HL-60 (cell line): ENCODE data around the gene ELOA2.
"Not testable (repeated sequence)": the region's sequence is repeated elsewhere in the genome, so short reads cannot be mapped to it uniquely, and the experiment has no call there.

Experiments
- DNase-seq, 2 experiments: peaks; one replicate each; pipeline ENCODE4 v3.0.0-alpha.2; 2010 to 2020; ENCODE audit warnings: low read depth in 1 of 2, low spot score in 1 of 2
- H3K27ac ChIP-seq: fragments of 250-450 bp; sonication (Bioruptor Pico); replicated peaks from 2 replicates; pipeline ENCODE4 v1.5.1; 2020; ENCODE audit warnings: mild to moderate bottlenecking, moderate library complexity
- H3K27me3 ChIP-seq: fragments of 250-450 bp; sonication (Bioruptor Pico); 2 replicates; pipeline ENCODE4 v1.5.1; 2021; ENCODE audit warnings: mild to moderate bottlenecking, moderate library complexity; ENCODE audit not compliant: insufficient read depth, poor library complexity, severe bottlenecking
- H3K4me3 ChIP-seq: replicated peaks from 2 replicates; pipeline ENCODE4 v1.5.1; 2011; ENCODE audit warnings: mild to moderate bottlenecking, control low read depth, low read length; ENCODE audit not compliant: insufficient read depth
- GABPA ChIP-seq: IDR thresholded peaks from 2 replicates; pipeline ENCODE4 v1.6.1; 2012; ENCODE audit warnings: low read depth
- REST ChIP-seq: IDR thresholded peaks from 2 replicates; pipeline ENCODE4 v1.6.1; 2012; ENCODE audit warnings: low read depth; ENCODE audit not compliant: insufficient replicate concordance
- SPI1 ChIP-seq: IDR thresholded peaks from 2 replicates; pipeline ENCODE4 v1.6.1; 2012; ENCODE audit warnings: low read depth, mild to moderate bottlenecking, borderline replicate concordance

ELOA2 gene

GRCh38 chr18:47032945-47033344 is 2.5 kb downstream of the ELOA2 start:
- no peak for DNase-seq
- H3K4me3 ChIP-seq = no peak overlapping the region
- H3K27me3 ChIP-seq = peaks cover 1% of the 10 kb centered on the region
- no peak overlapping the region for H3K27ac ChIP-seq
- TF ChIP-seq GABPA (no peak), SPI1 (no peak), REST (no peak)

GRCh38 chr18:47030887-47031286 is 4.5 kb downstream of the ELOA2 start:
- not testable (repeated sequence) for H3K4me3 ChIP-seq, H3K27me3 ChIP-seq, DNase-seq, H3K27ac ChIP-seq

DNA sequence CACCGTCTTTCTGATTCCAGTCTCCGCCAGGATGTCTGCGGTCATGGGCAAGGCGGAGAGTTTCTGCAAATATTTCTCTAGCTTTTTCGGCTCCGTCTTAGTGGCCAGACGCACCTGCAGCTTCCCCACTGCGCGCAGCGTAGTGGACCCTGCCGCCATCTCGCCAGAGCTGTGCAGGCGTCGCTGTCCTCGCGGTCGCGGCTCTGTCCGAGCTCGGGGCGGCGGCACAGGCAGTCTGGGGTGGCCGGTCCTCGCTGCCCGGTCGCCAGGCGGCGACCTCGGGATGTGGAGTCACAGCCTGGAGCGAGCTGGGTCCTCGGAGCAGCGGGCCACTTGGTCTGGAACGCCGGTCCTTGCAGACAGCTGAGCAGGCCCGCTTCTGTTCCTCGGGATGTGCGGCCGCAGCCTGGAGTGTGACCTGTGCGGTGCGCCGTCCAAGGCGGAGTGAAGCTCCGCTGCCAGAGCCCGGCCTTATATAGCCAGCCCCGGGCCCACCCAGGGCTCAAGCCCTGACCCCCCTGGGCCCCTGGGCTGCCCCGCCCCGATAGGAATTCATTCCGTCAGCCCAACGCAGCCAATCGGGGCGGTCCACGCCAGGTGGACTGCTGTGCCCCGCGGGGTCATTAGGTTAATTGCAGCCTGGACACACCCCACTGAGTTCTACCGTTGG is 5.6 kb downstream of the ELOA2 start:
- not testable (repeated sequence) for DNase-seq

DNA sequence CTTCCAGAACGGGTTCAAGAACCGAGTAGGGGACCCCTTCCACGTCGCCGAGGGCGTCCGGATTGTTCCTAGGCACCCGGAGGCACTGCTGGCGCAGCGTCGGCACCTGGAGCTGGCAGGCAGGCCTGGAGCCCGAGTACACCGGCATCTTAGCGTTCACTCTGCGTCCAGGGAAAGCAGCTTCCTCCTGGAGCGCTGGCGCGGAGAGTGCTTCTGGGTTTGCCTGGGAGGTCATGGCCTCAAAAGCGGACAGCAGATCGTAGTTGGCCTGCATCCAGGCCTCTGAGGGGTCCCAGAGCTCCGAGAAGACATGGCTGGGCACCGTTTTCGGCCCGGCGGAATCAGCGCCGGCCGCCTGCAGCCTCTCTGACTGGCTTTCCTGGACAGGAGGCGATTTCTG is 6.7 kb downstream of the ELOA2 start:
- not testable (repeated sequence) for H3K27me3 ChIP-seq, DNase-seq, H3K27ac ChIP-seq, H3K4me3 ChIP-seq

More for the DNA sequence above, 5.6 kb downstream of the ELOA2 start:
- H3K4me3 ChIP-seq, H3K27me3 ChIP-seq, H3K27ac ChIP-seq: not testable (repeated sequence)

- DNase-seq = peak in 1 of 2 experiments; percentile 24
- H3K27me3 ChIP-seq, H3K27ac ChIP-seq, H3K4me3 ChIP-seq: not testable (repeated sequence)
These were observed 9.8 kb downstream of the ELOA2 start for GRCh38 chr18:47025557-47026174.

DNA sequence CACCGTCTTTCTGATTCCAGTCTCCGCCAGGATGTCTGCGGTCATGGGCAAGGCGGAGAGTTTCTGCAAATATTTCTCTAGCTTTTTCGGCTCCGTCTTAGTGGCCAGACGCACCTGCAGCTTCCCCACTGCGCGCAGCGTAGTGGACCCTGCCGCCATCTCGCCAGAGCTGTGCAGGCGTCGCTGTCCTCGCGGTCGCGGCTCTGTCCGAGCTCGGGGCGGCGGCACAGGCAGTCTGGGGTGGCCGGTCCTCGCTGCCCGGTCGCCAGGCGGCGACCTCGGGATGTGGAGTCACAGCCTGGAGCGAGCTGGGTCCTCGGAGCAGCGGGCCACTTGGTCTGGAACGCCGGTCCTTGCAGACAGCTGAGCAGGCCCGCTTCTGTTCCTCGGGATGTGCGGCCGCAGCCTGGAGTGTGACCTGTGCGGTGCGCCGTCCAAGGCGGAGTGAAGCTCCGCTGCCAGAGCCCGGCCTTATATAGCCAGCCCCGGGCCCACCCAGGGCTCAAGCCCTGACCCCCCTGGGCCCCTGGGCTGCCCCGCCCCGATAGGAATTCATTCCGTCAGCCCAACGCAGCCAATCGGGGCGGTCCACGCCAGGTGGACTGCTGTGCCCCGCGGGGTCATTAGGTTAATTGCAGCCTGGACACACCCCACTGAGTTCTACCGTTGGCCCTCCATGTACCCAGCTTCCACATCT is 11.5 kb downstream of the ELOA2 start:
- H3K4me3 ChIP-seq, DNase-seq, H3K27ac ChIP-seq: not testable (repeated sequence)

GRCh38 chr18:47022821-47023220 is 12.6 kb downstream of the ELOA2 start:
- not testable (repeated sequence) for H3K27ac ChIP-seq, DNase-seq, H3K27me3 ChIP-seq, H3K4me3 ChIP-seq

More for the DNA sequence above, 11.5 kb downstream of the ELOA2 start:
- not testable (repeated sequence) for H3K27me3 ChIP-seq

DNA sequence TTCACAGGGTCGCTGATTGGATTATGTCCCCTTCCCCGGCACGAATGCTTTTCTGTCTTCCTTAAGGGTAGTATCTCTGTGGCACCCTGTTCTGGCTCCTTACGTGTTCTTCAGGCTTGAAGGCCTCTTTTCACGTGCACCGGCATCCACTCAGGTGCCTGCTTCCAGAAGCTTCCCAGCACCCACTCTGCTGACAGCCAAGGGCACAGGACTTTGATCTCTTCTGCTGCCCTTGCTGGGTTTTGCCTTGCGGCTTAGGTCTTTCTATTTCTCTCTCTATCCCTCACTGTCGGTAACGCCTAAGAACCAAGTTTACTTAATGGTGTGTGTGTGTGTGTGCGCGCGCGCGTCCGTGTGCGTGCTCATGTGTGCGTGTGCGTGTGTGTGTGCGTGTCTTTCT is 14.7 kb downstream of the ELOA2 start:
- not testable (repeated sequence) for H3K27me3 ChIP-seq, H3K4me3 ChIP-seq, H3K27ac ChIP-seq, DNase-seq

DNA sequence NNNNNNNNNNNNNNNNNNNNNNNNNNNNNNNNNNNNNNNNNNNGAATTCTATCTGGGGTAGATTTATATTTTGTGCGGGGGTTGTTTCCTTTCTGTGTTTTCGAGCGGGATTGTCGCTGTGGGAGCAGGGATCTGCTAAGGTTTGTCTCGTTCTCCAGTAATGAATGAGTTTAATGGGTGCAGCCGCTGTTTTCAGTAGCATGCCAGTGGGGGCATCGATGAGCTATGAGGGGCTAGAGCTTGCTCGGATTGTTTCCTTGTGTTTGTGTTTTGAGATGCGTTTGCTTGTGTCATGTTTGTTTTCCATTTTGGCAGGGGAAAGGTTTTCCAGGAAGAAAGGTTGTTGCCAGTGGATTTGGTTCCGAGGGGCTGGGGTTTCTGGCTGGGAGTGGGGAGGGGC is 15.6 kb downstream of the ELOA2 start:
- not testable (repeated sequence) for H3K27me3 ChIP-seq, DNase-seq, H3K4me3 ChIP-seq, H3K27ac ChIP-seq
